NCI-H1930 (cell line): ENCODE measurements around the gene TP53TG3C.
"Not testable (repeated sequence)": the region's sequence is repeated elsewhere in the genome, so short reads cannot be mapped to it uniquely, and the experiment has no call there.

ENCODE experiments used
- DNase-seq, 2 experiments: peaks; one replicate each; lab custom pipeline; 2025; lab: John Stamatoyannopoulos, UW

TP53TG3C gene, protein sequence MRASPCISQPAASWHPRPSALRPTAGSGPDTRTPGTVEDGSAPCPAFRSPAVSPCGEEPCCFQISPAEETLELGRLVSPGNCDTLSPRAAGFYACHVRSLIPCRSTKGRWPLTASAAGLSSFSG

DNA sequence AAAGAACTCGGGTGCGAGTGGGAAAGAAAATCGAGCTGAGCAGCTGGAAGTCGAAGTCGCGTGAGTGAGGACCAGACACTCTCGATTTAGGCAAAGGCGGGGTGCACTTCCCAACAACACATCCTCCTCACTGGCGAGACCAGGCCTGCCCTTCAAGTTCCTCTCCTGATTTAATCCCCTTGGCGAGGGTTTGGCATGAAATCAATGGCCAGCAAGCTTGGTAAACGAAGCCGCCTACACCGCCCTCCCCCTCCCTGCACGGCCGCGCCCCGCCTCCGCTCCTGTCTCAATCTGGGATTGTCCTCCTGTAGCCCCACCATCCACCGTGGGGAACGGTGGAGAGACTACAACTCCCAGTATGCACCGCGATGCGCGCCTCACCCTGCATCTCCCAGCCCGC lies at the start of gene TP53TG3C:
TP53TG3C (plus strand) TSS at position 301 of the 400 bp plus-strand sequence; CDS start at position 369, 68 bp downstream.
- not testable (repeated sequence) for DNase-seq
